Rectal smooth muscle tissue (tissue), 1 donor: ENCODE data around the gene OLA1.

ENCODE experiments used
- H3K27ac ChIP-seq: one replicate; pipeline ENCODE4 v1.7.0; 2013; ENCODE audit warnings: low read depth, low read length, inconsistent platforms
- H3K27me3 ChIP-seq: one replicate; pipeline ENCODE4 v1.7.0; 2013; ENCODE audit warnings: low read length; ENCODE audit not compliant: control insufficient read depth, insufficient read depth
- H3K36me3 ChIP-seq: one replicate; pipeline ENCODE4 v1.7.0; 2013; ENCODE audit warnings: low read length; ENCODE audit not compliant: control insufficient read depth, insufficient read depth
- H3K4me1 ChIP-seq: one replicate; pipeline ENCODE4 v1.7.0; 2013; ENCODE audit warnings: low read length; ENCODE audit not compliant: control insufficient read depth, insufficient read depth
- H3K4me3 ChIP-seq: one replicate; pipeline ENCODE4 v1.7.0; 2013; ENCODE audit warnings: low read length
- H3K9ac ChIP-seq: one replicate; pipeline ENCODE4 v1.7.0; 2013; ENCODE audit warnings: low read length

The OLA1 gene

DNA sequence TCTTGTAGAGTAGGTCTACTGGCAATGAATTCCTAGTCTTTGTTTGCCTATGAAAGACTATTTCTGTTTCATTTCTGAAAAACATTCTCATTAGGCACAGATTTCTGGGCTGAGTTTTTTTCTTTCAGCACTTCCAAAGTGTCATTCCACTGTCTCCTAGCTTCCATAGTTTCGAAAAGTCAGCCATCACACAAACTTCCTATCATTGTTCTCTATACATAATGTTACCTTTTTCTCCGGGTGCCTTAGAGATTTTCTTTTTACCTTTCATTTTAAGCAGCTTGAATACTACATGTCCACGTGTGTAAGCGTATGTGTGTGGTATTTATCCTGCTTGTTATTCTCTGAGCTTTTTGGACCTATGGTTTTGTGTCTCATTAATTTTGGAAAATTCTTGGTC, 55.7 kb downstream of the OLA1 start:
- no peaks in the 10 kb centered on the region for H3K36me3 ChIP-seq
- no peaks in the 10 kb centered on the region for H3K27me3 ChIP-seq
- H3K27ac ChIP-seq: no peak overlapping the region
- no peaks in the 10 kb centered on the region for H3K4me1 ChIP-seq
- H3K4me3 ChIP-seq: no peak overlapping the region
- no peak overlapping the region for H3K9ac ChIP-seq

DNA sequence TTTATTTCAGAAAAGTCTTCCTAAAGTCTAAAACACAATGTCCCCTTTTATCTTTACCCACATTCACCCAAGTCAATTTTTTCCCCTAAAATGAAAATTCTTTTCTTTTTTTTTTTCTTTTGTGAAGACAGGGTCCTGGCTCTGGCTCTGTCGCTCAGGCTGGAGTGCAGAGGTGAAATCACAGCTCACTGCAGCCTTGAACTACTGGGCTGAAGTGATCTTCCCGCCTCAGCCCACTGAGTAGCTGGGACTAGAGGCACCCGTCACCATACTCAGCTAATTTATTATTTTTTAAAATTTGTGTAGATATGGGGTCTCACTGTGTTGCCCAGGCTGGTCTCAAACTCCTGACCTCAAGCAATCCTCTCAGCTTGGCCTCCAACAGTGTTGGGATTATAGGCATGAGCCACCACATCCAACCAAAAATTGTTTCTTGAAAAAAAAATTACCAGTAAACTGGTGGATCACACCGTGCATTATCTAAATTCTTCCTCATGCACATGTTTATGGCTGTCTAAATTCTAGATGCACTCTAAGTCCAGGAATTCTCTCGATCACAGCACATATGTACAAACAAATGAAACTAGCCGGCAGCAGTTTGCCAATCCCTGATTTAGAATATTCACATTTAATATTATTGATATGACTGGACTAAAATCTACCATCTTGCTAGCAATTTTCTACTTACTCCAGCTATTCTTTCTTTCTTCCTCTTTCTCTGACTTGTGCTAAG, 56.8 kb downstream of the OLA1 start:
- Histone ChIP-seq H3K9ac (no peak overlapping the region), H3K27me3 (no peaks in the 10 kb centered on the region), H3K4me1 (no peaks in the 10 kb centered on the region), H3K27ac (no peak overlapping the region), H3K36me3 (no peaks in the 10 kb centered on the region), H3K4me3 (no peak overlapping the region)

- Histone ChIP-seq H3K27me3 (no peaks in the 10 kb centered on the region), H3K4me3 (no peak overlapping the region), H3K9ac (no peak overlapping the region), H3K36me3 (peaks cover 2% of the 10 kb centered on the region), H3K4me1 (no peaks in the 10 kb centered on the region), H3K27ac (no peak overlapping the region)
Measured at GRCh38 chr2:174184915-174185314, 63.4 kb downstream of the OLA1 start.

- Histone ChIP-seq H3K27me3 (no peaks in the 10 kb centered on the region), H3K4me3 (no peak overlapping the region), H3K36me3 (peaks cover 2% of the 10 kb centered on the region), H3K27ac (no peak overlapping the region), H3K9ac (no peak overlapping the region), H3K4me1 (no peaks in the 10 kb centered on the region)
Measured at GRCh38 chr2:174184504-174184903, 63.8 kb downstream of the OLA1 start.

- no peak overlapping the region for H3K9ac ChIP-seq
- H3K36me3 ChIP-seq: peaks cover 2% of the 10 kb centered on the region
- H3K4me1 ChIP-seq: no peaks in the 10 kb centered on the region
- H3K4me3 ChIP-seq: no peak overlapping the region
- no peak overlapping the region for H3K27ac ChIP-seq
- no peaks in the 10 kb centered on the region for H3K27me3 ChIP-seq
Measured at GRCh38 chr2:174183076-174183475, 65.3 kb downstream of the OLA1 start.

- Histone ChIP-seq H3K27ac (no peak overlapping the region), H3K36me3 (peaks cover 2% of the 10 kb centered on the region), H3K9ac (no peak overlapping the region)
Measured at GRCh38 chr2:174181368-174181767, 67.0 kb downstream of the OLA1 start.

DNA sequence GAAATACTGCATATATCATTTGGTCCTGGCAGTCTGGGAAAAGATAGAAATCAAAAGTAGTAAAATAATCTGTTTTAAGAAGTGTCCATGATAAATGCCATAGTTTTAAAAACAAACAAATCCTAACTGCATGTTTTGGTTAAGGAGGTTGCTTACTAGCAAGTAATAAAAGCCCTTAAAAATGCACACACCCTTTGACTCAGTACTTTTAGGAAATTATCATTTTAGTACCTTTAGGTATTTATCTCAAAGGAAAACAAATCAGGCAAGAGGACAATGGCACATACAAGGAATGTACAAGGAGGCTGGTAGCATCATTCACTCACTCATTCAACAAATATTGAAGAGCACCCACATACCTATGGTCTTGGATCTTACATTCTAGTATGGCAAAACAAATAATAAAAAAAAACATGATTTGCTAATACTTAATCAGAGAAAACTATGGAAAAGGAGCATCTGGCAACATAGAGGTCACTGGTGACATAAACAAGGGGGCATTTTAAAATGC, 67.6 kb downstream of the OLA1 start:
- no peak overlapping the region for H3K9ac ChIP-seq
- no peak overlapping the region for H3K27ac ChIP-seq
- peaks cover 2% of the 10 kb centered on the region for H3K36me3 ChIP-seq
- H3K27me3 ChIP-seq: no peaks in the 10 kb centered on the region
- H3K4me1 ChIP-seq: no peaks in the 10 kb centered on the region
- no peak overlapping the region for H3K4me3 ChIP-seq

More at GRCh38 chr2:174181368-174181767, 67.0 kb downstream of the OLA1 start:
- Histone ChIP-seq H3K4me1 (no peaks in the 10 kb centered on the region), H3K27me3 (no peaks in the 10 kb centered on the region), H3K4me3 (no peak overlapping the region)

DNA sequence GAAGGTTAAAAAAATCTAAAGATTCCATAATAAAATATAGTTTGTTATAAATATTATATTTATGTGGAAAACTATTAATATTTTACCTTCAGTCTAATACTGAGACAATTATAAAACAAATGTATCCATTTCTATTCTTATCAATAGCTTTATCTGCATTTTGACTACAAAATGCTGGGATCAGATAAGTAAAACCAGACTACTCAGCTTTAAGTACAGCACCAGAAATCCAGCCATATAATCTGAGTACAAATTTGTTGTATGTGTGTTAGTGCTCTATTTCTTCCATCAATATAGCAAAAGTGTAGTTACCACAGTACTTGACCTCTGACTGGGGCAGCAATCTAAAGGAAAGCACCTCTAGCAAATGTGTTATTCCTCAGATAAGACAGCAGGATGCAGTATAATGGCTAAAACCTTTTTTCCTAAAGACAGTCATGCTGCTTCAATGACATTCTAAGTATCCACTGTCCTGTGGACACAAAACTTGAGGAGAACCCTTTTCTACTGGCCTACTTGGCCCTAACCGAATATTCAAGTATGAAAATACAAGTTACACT, 68.1 kb downstream of the OLA1 start:
- Histone ChIP-seq H3K9ac (no peak overlapping the region), H3K27ac (no peak overlapping the region), H3K4me1 (no peaks in the 10 kb centered on the region), H3K4me3 (no peak overlapping the region), H3K36me3 (peaks cover 2% of the 10 kb centered on the region), H3K27me3 (no peaks in the 10 kb centered on the region)

DNA sequence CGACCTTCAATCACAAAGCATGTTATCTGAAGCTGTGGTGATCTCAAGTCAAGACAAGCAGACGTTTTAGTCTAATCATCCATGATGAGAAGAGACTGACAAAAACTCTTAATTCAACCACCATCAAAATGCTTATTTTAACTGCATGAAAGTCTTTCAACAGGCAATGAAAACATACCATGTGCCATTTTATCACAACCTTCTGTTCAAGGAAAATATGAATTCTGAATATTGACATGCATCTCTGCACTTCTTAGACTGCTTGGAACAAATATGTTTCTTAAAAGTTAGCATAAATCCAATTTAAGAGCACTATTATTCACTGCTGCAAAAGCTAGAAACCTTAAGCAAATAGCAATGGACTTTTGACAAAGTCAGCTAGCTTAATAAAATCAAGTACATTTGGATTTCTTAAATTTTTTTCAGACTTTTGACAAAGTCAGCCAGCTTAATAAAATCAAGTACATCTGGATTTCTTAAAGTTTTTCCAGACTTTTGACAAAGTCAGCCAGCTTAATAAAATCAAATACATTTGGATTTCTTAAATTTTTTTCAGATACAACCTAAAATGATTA, 70.9 kb downstream of the OLA1 start:
- no peak overlapping the region for H3K4me3 ChIP-seq
- H3K36me3 ChIP-seq: no peaks in the 10 kb centered on the region
- no peak overlapping the region for H3K27ac ChIP-seq
- no peak overlapping the region for H3K9ac ChIP-seq
- H3K4me1 ChIP-seq: no peaks in the 10 kb centered on the region
- H3K27me3 ChIP-seq: no peaks in the 10 kb centered on the region

GRCh38 chr2:174176898-174177297, 71.4 kb downstream of the OLA1 start:
- no peaks in the 10 kb centered on the region for H3K4me1 ChIP-seq
- no peak overlapping the region for H3K4me3 ChIP-seq
- H3K27ac ChIP-seq: no peak overlapping the region
- H3K9ac ChIP-seq: no peak overlapping the region
- H3K27me3 ChIP-seq: no peaks in the 10 kb centered on the region
- H3K36me3 ChIP-seq: no peaks in the 10 kb centered on the region

- Histone ChIP-seq H3K27ac (no peak overlapping the region), H3K27me3 (no peaks in the 10 kb centered on the region), H3K4me3 (no peak overlapping the region), H3K9ac (no peak overlapping the region), H3K36me3 (no peaks in the 10 kb centered on the region), H3K4me1 (no peaks in the 10 kb centered on the region)
Measured at GRCh38 chr2:174174741-174175140, 73.6 kb downstream of the OLA1 start.

- Histone ChIP-seq H3K4me1 (no peaks in the 10 kb centered on the region), H3K27ac (no peak overlapping the region), H3K27me3 (no peaks in the 10 kb centered on the region)
Measured at GRCh38 chr2:174172802-174173355, 75.5 kb downstream of the OLA1 start.

More at GRCh38 chr2:174172802-174173355, 75.5 kb downstream of the OLA1 start:
- Histone ChIP-seq H3K4me3 (no peak overlapping the region), H3K36me3 (no peaks in the 10 kb centered on the region), H3K9ac (no peak overlapping the region)
